Mesenchymal stem cell (in vitro differentiated cells and primary cell): ENCODE data around the gene PRDM12. TPM values are rescaled to one million over a fixed set of nuclear protein-coding genes. Genes with fewer than 3 reads are reported as not detected.

Experiments
- DNase-seq: peaks from one replicate; pipeline ENCODE4 v3.0.0-alpha.2; 2013
- H2AFZ ChIP-seq: one replicate; pipeline ENCODE4 v1.6.1; 2013; ENCODE audit warnings: low read depth, mild to moderate bottlenecking, control low read depth, inconsistent platforms, low read length, moderate library complexity
- H2AK5ac ChIP-seq: 2 replicates; pipeline ENCODE4 v1.6.1; 2013; ENCODE audit warnings: low read length, moderate library complexity, mild to moderate bottlenecking, inconsistent platforms; ENCODE audit not compliant: severe bottlenecking
- H2BK120ac ChIP-seq: one replicate; pipeline ENCODE4 v1.6.1; 2013; ENCODE audit warnings: low read depth, mild to moderate bottlenecking, inconsistent platforms, low read length, moderate library complexity
- H2BK12ac ChIP-seq, 2 experiments: one replicate each; pipeline ENCODE4 v1.6.1; 2013; ENCODE audit warnings: inconsistent platforms in 2 of 2, low read length in 2 of 2, mild to moderate bottlenecking in 2 of 2, moderate library complexity in 2 of 2, control low read depth in 1 of 2
- H2BK15ac ChIP-seq: one replicate; pipeline ENCODE4 v1.6.1; 2013; ENCODE audit warnings: mild to moderate bottlenecking, low read depth, inconsistent platforms; ENCODE audit not compliant: poor library complexity, severe bottlenecking
- H2BK5ac ChIP-seq: 2 replicates; pipeline ENCODE4 v1.6.1; 2013; ENCODE audit warnings: low read depth, mild to moderate bottlenecking, low read length, control low read depth, inconsistent platforms; ENCODE audit not compliant: poor library complexity, severe bottlenecking
- H3K14ac ChIP-seq, 2 experiments: one replicate each; pipeline ENCODE4 v1.6.1; 2013; ENCODE audit warnings: inconsistent platforms in 2 of 2, low read length in 2 of 2, control low read depth in 1 of 2, mild to moderate bottlenecking in 1 of 2, moderate library complexity in 1 of 2
- H3K18ac ChIP-seq, 2 experiments: one replicate each; pipeline ENCODE4 v1.6.1; 2013; ENCODE audit warnings: inconsistent platforms in 2 of 2, low read length in 2 of 2, control low read depth in 1 of 2, low read depth in 1 of 2, mild to moderate bottlenecking in 1 of 2
- H3K23ac ChIP-seq, 2 experiments: one replicate each; pipeline ENCODE4 v1.6.1; 2013; ENCODE audit warnings: inconsistent platforms in 2 of 2, low read length in 2 of 2, mild to moderate bottlenecking in 2 of 2, moderate library complexity in 2 of 2, control low read depth in 1 of 2
- H3K27ac ChIP-seq: 2 replicates; pipeline ENCODE4 v1.5.1; 2013; ENCODE audit warnings: mild to moderate bottlenecking, moderate library complexity, low read length, control low read depth, inconsistent platforms; ENCODE audit not compliant: poor library complexity, severe bottlenecking
- H3K27me3 ChIP-seq, 2 experiments: 2 replicates each; pipeline versions ENCODE4 v1.6.1 to v1.7.0; 2013; ENCODE audit warnings: low read length in 2 of 2, mild to moderate bottlenecking in 2 of 2, moderate library complexity in 2 of 2, control low read depth in 1 of 2, inconsistent platforms in 1 of 2; ENCODE audit not compliant: control insufficient read depth in 1 of 2, insufficient read depth in 1 of 2
- H3K36me3 ChIP-seq, 2 experiments: 2 replicates each; pipeline versions ENCODE4 v1.6.1 to v1.7.0; 2013; ENCODE audit warnings: low read length in 2 of 2, control low read depth in 1 of 2, inconsistent platforms in 1 of 2, low read depth in 1 of 2, mild to moderate bottlenecking in 1 of 2; ENCODE audit not compliant: insufficient read depth in 2 of 2, control insufficient read depth in 1 of 2
- H3K4ac ChIP-seq, 2 experiments: one replicate each; pipeline ENCODE4 v1.6.1; 2013; ENCODE audit warnings: inconsistent platforms in 2 of 2, low read length in 2 of 2, mild to moderate bottlenecking in 2 of 2, moderate library complexity in 2 of 2, control low read depth in 1 of 2, low read depth in 1 of 2
- H3K4me1 ChIP-seq: 2 replicates; pipeline ENCODE4 v1.6.1; 2013; ENCODE audit warnings: low read depth, low read length, control low read depth; ENCODE audit not compliant: control insufficient read depth, insufficient read depth
- H3K4me2 ChIP-seq: 2 replicates; pipeline ENCODE4 v1.6.1; 2013; ENCODE audit warnings: low read length, mild to moderate bottlenecking, inconsistent platforms; ENCODE audit not compliant: poor library complexity, severe bottlenecking
- H3K4me3 ChIP-seq, 2 experiments: 2 replicates each; pipeline versions ENCODE4 v1.5.1 to v1.7.0; 2013; ENCODE audit warnings: low read length in 2 of 2, mild to moderate bottlenecking in 2 of 2, control low read depth in 1 of 2, low read depth in 1 of 2; ENCODE audit not compliant: insufficient read depth in 1 of 2
- H3K79me1 ChIP-seq: replicated peaks from 2 replicates; pipeline ENCODE4 v1.6.1; 2013; ENCODE audit warnings: mild to moderate bottlenecking, control low read depth, low read length, inconsistent platforms; ENCODE audit not compliant: poor library complexity, severe bottlenecking
- H3K9ac ChIP-seq: 2 replicates; pipeline ENCODE4 v1.7.0; 2013; ENCODE audit warnings: mild to moderate bottlenecking, low read length, moderate library complexity
- H3K9me3 ChIP-seq: 2 replicates; pipeline ENCODE4 v1.7.0; 2013; ENCODE audit warnings: mild to moderate bottlenecking, low read length; ENCODE audit not compliant: control insufficient read depth
- H4K8ac ChIP-seq: one replicate; pipeline ENCODE4 v1.6.1; 2013; ENCODE audit warnings: inconsistent platforms, mild to moderate bottlenecking, low read length, moderate library complexity
- H4K91ac ChIP-seq: one replicate; pipeline ENCODE4 v1.6.1; 2013; ENCODE audit warnings: mild to moderate bottlenecking, low read length, inconsistent platforms
- WGBS: methylation state at CpG from one replicate; pipeline ENCODE4 v1.1.7; 2013; ENCODE audit warnings: mixed read lengths; 5-methylcytosine and 5-hydroxymethylcytosine counted together
- polyA plus RNA-seq, 2 experiments: library from polyadenylated mRNA; stranded (reverse); fragments of 200-250 nt; gene quantifications; one replicate each; pipeline ENCODE4 v1.2.3, GENCODE V29; 2013

PRDM12 gene
- 0.03 TPM for polyA plus RNA-seq (2013, experiment 1 of 2)
- polyA plus RNA-seq (2013, experiment 2 of 2) = 0.04 TPM

GRCh38 chr9:130664251-130665028 lies at the start of gene PRDM12:
Gene PRDM12, plus strand, starts transcription at chr9:130664594. Its CDS starts 60 bp downstream, at chr9:130664654.
- no peak within 1 kb of the TSS for H4K8ac ChIP-seq
- H2AFZ ChIP-seq = no peak within 1 kb of the TSS
- peak within 1 kb of the TSS; percentile 38 for H2BK15ac ChIP-seq
- H2BK12ac ChIP-seq = no peak within 1 kb of the TSS
- H3K4ac ChIP-seq = no peak within 1 kb of the TSS
- peaks cover 44% of the 10 kb centered on the region for H3K4me1 ChIP-seq
- no peaks in the 10 kb centered on the region for H3K79me1 ChIP-seq
- no peaks in the 10 kb centered on the region for H3K9me3 ChIP-seq
- no peak within 1 kb of the TSS for H2AK5ac ChIP-seq
- H3K4me3 ChIP-seq = no peak within 1 kb of the TSS
- no peak for DNase-seq
- H3K18ac ChIP-seq = no peak within 1 kb of the TSS
- H3K27me3 ChIP-seq = peaks cover 87 to 90% of the 10 kb centered on the region in 2 experiments
- no peak within 1 kb of the TSS for H2BK5ac ChIP-seq
- 2% methylated on average over 73 of the region's 76 CpGs for WGBS
- no peak within 1 kb of the TSS for H3K9ac ChIP-seq
- H3K27ac ChIP-seq = no peak within 1 kb of the TSS
- H4K91ac ChIP-seq = no peak within 1 kb of the TSS
- peak within 1 kb of the TSS; percentile 39 to 70 for H3K23ac ChIP-seq
- no peak within 1 kb of the TSS for H3K14ac ChIP-seq
- peak within 1 kb of the TSS; percentile 21 for H3K4me2 ChIP-seq
- no peak within 1 kb of the TSS for H2BK120ac ChIP-seq
- no peaks in the 10 kb centered on the region for H3K36me3 ChIP-seq

GRCh38 chr9:130616451-130616850 lies 47.9 kb upstream of the PRDM12 start:
- no peak overlapping the region for H2AFZ ChIP-seq
- no peak overlapping the region for H3K27ac ChIP-seq
- 97% methylated on average over 10 of the region's 10 CpGs for WGBS
- H3K27me3 ChIP-seq = no peaks in the 10 kb centered on the region
- no peak overlapping the region for H2BK15ac ChIP-seq
- no peaks in the 10 kb centered on the region for H3K9me3 ChIP-seq
- H3K9ac ChIP-seq = no peak overlapping the region
- H3K4me2 ChIP-seq = no peak overlapping the region
- no peak overlapping the region for H3K14ac ChIP-seq
- H2BK120ac ChIP-seq = no peak overlapping the region
- H3K4me1 ChIP-seq = no peaks in the 10 kb centered on the region
- no peak overlapping the region for H2AK5ac ChIP-seq
- no peak overlapping the region for H2BK12ac ChIP-seq
- H3K18ac ChIP-seq = no peak overlapping the region
- H4K91ac ChIP-seq = no peak overlapping the region
- peaks cover 26% of the 10 kb centered on the region for H3K79me1 ChIP-seq
- H3K23ac ChIP-seq = no peak overlapping the region
- peaks cover 51 to 98% of the 10 kb centered on the region in 2 experiments for H3K36me3 ChIP-seq
- H2BK5ac ChIP-seq = no peak overlapping the region
- no peak overlapping the region for H4K8ac ChIP-seq
- H3K4ac ChIP-seq = no peak overlapping the region
- no peak overlapping the region for H3K4me3 ChIP-seq
- no peak for DNase-seq

- no peak overlapping the region for H2BK5ac ChIP-seq
- no peak overlapping the region for H4K91ac ChIP-seq
- H3K79me1 ChIP-seq = peaks cover 29% of the 10 kb centered on the region
- no peak overlapping the region for H3K4me3 ChIP-seq
- no peak overlapping the region for H3K27ac ChIP-seq
- no peaks in the 10 kb centered on the region for H3K27me3 ChIP-seq
- H3K23ac ChIP-seq = no peak overlapping the region
- no peak for DNase-seq
- H2AFZ ChIP-seq = no peak overlapping the region
- no peak overlapping the region for H3K14ac ChIP-seq
- no peaks in the 10 kb centered on the region for H3K9me3 ChIP-seq
- no peak overlapping the region for H3K4me2 ChIP-seq
- 97% methylated on average over 10 of the region's 10 CpGs for WGBS
- H4K8ac ChIP-seq = no peak overlapping the region
- no peak overlapping the region for H2BK15ac ChIP-seq
- no peak overlapping the region for H2BK120ac ChIP-seq
- H2BK12ac ChIP-seq = no peak overlapping the region
- no peak overlapping the region for H3K9ac ChIP-seq
- no peak overlapping the region for H2AK5ac ChIP-seq
- peaks cover 57 to 95% of the 10 kb centered on the region in 2 experiments for H3K36me3 ChIP-seq
- H3K18ac ChIP-seq = no peak overlapping the region
- no peak overlapping the region for H3K4ac ChIP-seq
- peaks cover 1% of the 10 kb centered on the region for H3K4me1 ChIP-seq
Measured at GRCh38 chr9:130623466-130623865, 40.9 kb upstream of the PRDM12 start.

- Histone ChIP-seq H3K4me2 (no peak overlapping the region), H3K4ac (no peak overlapping the region), H3K27ac (no peak overlapping the region), H2BK5ac (no peak overlapping the region), H3K9me3 (no peaks in the 10 kb centered on the region), H3K4me3 (no peak overlapping the region), H3K36me3 (peaks cover 53 to 92% of the 10 kb centered on the region in 2 experiments), H2AFZ (no peak overlapping the region), H2BK12ac (no peak overlapping the region), H3K23ac (no peak overlapping the region), H3K27me3 (no peaks in the 10 kb centered on the region), H3K4me1 (peaks cover 1% of the 10 kb centered on the region), H2BK15ac (no peak overlapping the region), H2BK120ac (no peak overlapping the region), H2AK5ac (no peak overlapping the region), H4K91ac (no peak overlapping the region), H3K79me1 (peaks cover 25% of the 10 kb centered on the region), H3K14ac (no peak overlapping the region), H3K9ac (no peak overlapping the region), H4K8ac (no peak overlapping the region), H3K18ac (no peak overlapping the region)
- no peak for DNase-seq
- WGBS = 90% methylated on average over 2 of the region's 4 CpGs
Measured at GRCh38 chr9:130624154-130624553, 40.2 kb upstream of the PRDM12 start.
